Hepatocyte (in vitro differentiated cells): ENCODE measurements around the gene UPK2.

Experiments
- CTCF ChIP-seq: fragments of 200-600 bp; sonication (generic); IDR thresholded peaks from 2 replicates; pipeline ENCODE4 v1.5.1; 2016; ENCODE audit warnings: antibody characterized with exemption, mild to moderate bottlenecking; ENCODE audit not compliant: poor library complexity
- EZH2phosphoT487 ChIP-seq: fragments of 200-600 bp; sonication (generic); IDR thresholded peaks from one replicate; pipeline ENCODE4 v1.6.1; 2018; ENCODE audit warnings: antibody characterized with exemption, mild to moderate bottlenecking, low read depth, moderate library complexity; ENCODE audit not compliant: unreplicated experiment, severe bottlenecking

- no peak for TF ChIP-seq CTCF
- no peak for TF ChIP-seq EZH2phosphoT487
Observed at GRCh38 chr11:118914987-118915386, 41.1 kb upstream of the UPK2 start.
